GM11168 (cell line): ENCODE results near the gene KCNIP4.

ENCODE experiments used
- in situ Hi-C: fragments of 300-500 bp; cut with MboI; formaldehyde crosslinking; loops from one replicate; pipeline ENCODE4 v1.12.0; 2022; ENCODE audit warnings: low sequenced_read_pairs; ENCODE audit not compliant: unreplicated experiment

KCNIP4 gene

DNA sequence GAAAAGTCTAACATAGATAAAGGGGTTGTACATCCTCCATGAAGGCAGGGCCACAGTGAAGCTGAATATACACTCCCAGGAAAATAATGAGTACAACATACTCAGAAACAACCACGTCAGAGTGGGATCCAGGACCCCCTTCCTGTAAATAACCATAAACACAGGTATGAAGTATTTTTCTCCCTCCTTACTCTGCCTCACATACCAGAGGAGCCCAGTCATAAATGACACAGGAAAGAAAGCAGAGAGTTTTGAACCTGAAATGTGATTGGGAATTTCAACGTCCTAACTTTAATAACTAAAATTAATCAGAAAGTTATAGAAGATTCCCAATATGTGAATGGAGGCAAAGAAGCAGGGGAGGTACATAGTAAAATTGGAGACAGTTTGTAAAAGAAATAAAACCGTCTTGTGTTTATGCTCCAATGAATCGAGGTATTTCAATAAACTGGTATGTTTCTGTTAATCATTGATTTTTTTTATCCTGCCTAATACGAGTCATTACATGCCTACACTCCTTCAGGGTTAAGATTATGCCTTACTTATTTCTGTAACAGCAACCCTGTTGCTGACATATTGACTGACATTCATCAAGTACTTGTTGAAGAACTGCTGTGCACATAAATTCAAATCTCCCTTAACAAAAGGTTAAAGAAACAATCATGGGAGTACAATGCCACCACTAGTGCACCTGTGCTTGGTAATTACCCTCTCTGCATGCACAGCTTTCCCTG, 431.3 kb downstream of the KCNIP4 start:
- in situ Hi-C loops = loop anchor here (25.0 kb wide), 1 partner anchor 245 kb away; no protein-coding TSS in a partner anchor

DNA sequence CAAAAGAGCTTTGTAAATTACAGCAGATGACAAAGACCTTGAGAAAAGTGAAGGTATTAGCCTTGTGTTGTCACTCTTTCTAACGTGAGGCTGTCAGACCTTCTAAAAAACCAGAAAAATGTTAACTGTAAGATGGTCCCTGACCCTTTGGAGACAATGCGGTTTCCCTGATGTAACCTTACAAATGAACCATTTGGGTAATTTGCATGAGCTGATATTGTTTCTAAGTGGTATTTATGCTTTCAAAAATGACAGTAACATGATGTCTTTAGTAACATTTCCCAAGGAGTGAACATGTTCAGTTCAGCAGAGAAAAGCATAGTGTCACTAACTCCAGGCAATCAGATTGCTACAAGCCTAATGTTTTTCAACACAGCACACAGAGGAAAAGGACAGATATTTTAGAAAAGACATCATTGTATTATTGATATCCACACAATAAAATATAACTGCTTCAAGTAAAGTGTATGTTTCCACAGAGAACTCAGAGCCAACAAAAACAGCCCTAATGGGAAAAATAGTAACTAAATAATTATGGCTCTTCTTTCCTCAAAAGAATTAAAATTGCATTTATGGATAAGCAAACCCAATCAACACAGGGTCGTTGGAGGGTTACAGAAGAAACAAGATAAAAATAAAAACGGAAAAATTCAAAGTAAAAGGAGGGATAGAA, 434.4 kb downstream of the KCNIP4 start:
- in situ Hi-C loops = loop anchor here (25.0 kb wide), 1 partner anchor 248 kb away; no protein-coding TSS in a partner anchor

DNA sequence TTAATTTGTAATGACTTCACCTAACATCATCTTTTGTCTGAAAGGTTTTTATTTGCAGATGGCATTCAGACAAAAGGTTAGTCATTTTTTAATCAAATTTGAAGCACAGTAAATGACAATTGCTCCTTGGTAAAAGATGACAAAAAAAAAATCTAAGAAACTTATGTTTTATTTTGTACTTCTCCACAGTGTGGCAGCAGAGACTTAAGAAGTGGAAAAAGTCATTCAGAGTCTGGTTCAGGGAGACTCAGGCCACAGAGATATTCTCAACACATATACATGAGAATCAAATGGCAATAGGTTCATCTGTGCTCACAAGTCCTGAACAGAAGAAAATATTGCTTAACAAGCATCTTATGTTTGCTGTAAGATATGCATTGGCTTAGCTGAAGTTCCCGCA, 436.2 kb downstream of the KCNIP4 start:
- in situ Hi-C loops = loop anchor here (25.0 kb wide), 1 partner anchor 250 kb away; no protein-coding TSS in a partner anchor

DNA sequence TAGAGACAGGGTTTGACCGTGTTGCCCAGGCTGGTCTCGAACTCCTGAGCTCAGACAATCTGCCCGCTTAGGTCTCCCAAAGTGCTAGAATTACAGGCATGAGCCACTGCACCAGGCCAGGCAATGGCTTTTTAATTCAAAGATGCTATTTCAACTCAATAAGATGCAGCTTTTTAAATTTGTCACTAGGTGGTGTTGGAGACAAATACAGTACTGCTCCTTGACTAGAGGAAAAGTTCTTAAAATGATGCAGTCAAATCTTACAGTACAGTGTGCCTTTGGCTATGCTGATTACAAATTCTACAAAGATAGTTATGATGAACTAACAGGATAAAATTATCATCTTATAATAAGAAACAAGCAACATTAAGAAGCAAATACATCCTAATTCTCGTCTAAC, 441.1 kb downstream of the KCNIP4 start:
- in situ Hi-C loops = loop anchor here (25.0 kb wide), 1 partner anchor 255 kb away; no protein-coding TSS in a partner anchor

DNA sequence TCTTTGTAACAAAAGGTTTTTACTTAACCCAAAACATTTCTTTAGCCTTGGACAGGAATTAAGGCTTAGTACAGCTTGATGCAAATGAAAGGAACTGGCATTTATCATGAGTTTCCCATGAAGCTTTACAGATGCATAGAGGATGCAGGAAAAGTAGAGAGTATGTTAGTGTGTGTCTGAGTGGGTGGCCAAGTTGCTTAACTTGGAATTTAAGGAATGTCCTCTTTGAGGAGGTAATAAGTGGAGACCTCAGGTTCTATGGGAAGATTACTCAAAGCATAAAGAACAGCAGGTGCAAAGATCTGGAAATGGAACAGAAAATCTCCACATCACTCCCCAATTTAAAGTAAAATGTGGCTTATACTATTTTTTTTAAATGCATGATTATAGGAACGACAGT, 457.9 kb downstream of the KCNIP4 start:
- in situ Hi-C loops = no loop called here

DNA sequence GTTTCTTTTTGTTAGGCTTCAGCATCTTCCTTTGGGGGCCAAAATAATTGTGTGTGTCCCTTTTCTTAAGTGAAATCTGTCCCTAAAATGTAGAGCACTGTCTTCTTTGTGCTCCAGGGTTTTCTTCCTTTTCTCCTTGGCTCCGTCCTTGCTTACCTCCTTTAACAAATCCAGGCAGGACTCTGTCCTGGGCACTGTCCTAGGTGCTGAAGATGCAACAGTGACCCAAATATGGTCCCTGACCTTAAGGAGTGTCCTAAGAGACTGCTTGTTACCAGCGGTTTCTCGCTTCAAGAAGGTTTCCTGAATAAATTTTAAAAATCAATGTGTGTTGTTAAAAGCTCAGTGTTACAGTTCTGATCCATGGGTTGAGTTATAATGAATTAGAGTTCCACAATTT, 471.8 kb downstream of the KCNIP4 start:
- in situ Hi-C loops = no loop called here

DNA sequence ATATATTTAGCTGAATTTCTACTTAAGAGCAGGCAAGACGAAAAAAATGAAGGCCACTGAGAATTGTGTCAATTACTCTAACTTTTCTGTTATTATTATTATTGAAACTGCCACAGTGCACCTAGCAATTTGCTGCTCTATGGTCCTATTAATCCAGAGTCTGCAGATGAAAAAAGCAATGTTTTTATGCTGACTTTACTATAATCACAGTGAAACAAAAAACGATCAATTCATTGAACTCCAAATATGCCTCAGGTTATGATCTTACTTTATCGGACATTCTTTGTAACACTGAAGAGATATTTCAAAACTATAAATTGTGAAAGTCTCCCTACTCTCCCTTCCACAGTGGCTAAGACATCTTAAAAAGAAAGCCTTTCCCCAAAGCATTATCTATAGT, 474.4 kb downstream of the KCNIP4 start:
- in situ Hi-C loops = no loop called here

DNA sequence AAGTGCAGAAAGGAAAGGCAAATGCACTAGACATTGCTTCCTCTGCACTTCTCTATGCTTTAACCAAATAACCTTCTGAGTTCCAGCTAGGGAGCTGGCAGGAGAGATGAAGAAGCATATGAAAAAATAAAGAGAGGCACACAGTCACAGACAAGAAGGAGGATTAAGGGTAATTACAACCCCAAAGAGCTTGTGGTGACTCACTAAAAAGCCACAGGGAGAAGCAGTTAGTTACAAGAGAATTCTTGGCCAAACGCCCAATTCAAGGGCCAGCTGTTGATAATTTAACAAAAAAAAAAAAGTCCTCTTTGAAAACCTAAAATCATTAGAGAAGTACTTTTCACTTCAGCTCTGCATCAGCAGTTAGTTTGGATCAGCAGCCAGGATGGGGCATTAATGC, 478.0 kb downstream of the KCNIP4 start:
- in situ Hi-C loops = no loop called here

DNA sequence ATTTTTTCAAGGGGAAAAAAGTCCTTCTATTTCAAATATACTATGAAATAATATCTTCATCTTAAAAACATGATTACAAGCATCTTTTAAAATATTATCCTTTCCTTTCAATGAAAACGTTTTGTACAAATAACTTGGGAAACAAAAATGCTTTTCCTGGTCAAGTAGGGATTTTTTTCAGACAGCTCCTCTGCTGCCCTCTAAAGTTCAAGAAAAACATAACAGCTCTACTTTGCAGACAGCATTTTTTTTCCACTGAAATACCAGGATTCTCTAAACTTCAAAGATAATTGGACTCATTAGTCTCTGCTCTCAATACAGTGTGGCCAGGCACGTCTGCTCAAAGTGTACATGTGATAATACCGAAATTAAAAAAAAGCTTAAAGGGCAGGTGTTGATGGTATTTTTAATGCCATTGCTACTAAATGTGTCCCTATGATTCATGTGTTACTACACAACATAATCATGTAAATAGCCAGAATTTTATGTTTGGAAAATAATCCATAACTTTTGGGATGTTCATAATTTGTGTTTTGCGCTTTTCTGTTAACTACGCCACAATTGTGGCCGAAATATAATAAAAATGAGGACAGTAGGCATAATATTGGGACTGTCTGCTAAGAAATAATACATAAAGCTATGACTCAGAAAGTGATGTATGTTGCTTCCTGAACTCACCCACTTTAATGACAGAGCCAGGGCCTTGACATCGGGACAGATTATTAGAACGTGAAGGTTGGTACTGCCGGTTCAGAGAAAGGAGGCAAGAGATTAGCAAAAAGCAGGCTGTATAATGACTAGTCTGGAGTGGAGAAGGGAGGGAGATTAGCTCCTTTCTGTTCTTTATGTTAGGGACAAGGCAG, 478.9 kb downstream of the KCNIP4 start:
- in situ Hi-C loops = no loop called here

DNA sequence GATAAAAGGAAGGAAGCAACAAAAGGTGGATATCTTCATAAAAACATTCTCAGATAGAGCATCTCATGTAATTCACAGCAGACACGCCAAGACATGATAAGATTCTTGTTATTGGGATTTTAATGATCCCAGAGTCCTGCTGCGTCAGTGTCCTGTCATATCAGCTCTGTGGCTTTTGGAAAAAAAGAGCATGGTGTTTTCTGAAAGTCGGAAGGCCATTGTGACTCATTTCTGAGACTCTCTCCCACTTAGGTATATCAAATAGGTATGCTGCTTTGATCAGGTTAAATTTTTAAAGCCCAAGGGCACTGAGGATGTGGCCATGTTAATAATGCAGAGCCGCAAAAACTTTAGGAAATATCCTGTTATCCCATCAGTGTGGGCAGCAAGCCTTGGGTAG, 481.0 kb downstream of the KCNIP4 start:
- in situ Hi-C loops = no loop called here

DNA sequence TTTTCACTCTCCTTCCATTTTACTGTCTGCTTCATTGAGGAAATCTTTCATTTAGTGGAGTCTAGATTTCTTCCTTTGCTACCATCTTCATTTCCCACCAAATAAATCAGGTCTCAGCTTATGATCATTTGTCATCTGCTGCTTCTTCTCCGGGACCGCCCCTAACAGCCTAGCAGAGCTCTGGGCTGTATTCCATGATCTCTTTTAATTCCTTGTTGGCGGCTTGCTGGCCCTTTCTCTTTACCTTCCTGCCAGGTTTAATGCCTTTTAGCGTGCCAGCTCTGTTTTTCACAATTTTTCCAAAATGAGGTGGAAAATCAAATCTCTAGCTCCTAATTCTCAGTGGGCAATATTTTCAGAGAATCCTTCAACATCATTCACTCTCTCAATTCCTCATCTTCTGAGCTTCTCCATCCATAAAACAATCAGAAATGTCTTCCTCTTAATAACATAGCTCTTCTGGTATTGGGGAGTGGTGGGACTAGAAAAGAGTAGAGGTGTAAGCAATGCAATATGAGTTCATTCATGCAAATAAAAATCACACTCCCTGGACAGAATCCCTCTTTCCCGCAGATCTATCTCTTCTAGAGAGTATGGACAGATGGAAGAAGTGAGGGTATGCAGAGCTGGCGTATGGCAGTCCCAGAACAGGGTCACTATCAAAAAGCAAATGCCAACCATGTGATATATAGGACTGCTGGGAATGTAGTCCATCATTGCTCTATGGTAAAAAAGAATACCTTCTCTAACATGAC, 491.3 kb downstream of the KCNIP4 start:
- in situ Hi-C loops = no loop called here

DNA sequence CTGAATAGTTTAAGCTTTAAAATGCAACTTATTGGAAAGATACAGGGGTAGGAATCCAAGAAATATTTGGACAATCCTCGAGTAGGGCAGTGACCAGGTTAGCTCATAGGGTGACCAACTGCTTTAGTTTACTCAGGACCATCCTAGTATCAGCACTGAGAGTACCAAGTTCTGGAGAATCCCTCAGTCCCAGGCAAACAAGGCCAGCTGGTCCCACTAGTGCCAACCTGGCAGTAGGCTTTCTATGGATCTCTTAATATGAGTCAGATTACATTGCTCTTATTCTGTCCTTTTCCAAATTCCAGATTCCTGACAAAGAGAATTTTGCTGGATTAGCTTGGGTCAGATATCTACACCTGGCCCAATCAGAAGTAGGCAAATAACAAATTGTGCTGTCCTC, 493.7 kb downstream of the KCNIP4 start:
- in situ Hi-C loops = no loop called here

DNA sequence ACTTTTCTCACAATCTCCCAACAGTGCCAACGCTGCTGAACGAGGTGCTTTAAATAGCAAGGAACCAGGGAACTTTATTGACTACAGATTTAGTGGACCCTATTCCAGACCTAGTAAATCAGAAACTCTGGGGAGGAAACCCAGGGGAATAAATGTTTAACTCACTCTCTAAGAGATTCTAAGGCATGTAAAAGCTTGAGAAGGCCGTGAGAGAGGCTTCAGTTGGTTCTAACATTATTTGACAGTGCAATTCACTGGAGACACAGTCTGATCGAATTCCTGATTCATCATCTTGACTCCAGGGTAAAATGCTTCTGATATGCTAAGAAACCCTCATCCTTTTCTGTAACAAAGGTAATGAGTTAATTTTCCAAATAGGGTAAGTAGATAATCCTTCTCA, 494.4 kb downstream of the KCNIP4 start:
- in situ Hi-C loops = no loop called here

DNA sequence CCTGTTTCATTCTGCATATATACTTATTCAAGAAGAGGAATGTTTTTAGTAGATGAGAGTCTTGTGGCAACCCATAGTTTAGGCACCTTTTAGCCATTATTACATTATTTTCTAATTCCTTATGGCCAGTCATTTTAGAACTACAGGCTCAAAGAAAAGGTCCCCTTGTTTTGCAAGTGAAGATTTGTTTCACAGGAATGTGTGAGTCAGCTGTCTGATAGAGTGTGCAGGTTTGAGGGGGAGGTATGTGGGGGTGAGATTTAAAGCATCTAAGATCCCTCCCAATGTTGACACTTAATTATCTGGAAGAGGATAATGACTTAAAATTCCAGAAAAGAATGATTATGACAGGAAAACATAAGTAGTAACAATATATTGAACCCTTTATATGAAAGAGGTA, 495.6 kb downstream of the KCNIP4 start:
- in situ Hi-C loops = no loop called here

DNA sequence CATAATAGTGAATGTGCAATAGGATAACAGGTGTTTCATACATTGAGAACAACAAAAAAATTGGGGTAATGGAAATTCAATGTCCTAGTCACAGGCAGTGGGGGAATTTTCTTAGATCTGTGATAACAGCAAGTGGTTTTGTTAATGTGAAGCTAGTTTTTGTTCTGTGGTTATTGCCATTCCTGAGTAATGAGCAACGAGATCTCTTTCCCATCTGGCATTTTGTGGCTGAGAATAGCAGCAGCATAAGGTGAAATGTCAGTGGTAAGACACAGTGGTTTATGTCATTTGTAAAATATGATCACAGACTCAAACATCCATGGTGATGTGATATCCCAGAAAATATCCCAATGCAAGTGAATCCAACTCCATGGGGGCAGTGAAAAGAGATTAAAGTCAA, 497.5 kb downstream of the KCNIP4 start:
- in situ Hi-C loops = no loop called here

DNA sequence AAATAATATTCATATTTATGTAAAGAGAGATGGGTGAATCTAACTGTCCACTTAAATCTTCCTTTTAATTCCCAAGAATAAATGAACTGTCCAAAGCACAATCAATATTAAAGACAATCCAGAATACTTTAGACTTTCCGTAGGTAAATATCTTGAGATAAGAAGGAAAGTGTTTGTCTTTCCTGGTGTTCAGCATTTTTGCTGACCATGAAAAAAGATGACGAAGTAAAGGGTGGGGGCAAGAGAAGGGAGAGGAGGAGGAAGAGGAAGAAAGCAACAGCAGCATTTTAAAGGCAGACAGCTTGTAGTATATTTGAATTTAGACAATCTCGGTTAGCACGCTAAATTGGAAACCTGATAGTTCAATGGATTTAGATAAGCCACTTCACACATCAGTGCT, 498.2 kb downstream of the KCNIP4 start:
- in situ Hi-C loops = no loop called here

DNA sequence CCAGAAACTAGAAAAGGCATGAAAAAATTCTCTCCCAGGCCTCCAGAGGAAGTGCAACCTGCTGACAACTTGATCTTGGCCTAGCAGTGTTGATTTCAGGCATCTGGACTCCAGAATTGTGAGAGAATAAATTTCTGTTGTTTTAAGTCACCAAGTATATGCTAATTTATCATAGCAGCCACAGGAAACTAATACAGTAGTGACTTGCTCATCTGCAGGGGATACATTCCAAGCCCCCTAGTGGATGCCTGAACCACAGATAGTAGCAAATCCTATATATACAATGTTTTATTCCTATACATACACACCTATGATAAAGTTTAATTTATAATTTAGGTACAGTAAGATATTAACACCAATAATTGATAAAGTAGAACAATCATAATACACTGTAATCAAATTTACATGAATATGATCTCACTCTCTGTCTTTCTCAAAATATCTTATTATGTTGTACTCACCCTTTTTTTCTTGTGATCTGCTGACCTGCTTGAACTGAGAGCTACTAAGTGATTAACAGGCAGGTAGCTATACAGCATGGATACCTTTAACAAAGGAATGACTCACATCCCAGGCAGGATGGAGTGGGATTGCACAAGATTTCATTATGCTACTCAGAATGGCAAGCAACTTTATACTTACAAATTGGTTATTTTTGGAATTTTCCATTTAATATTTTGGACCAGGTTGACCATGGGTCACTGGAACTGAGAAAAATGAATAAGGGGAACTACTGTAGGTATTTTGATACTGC, 501.1 kb downstream of the KCNIP4 start:
- in situ Hi-C loops = no loop called here

DNA sequence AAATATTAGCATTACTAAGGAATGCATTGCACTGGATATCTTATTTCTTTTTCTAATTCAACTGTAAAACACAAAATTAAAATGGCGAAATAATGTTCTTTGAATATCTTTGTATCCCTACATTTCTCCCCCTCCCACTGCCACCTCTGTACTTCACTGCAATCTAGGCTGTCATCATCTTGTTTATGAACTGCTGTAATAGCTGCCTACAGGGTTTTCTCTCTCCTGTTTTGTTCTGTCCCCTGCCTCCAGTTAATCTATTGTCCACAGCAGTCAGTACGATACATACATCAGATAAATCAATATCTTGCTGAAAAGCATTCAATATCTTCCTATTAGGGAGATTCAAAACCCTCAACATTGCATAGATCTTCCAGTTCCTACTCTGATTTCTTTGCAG, 528.4 kb downstream of the KCNIP4 start:
- in situ Hi-C loops = no loop called here

DNA sequence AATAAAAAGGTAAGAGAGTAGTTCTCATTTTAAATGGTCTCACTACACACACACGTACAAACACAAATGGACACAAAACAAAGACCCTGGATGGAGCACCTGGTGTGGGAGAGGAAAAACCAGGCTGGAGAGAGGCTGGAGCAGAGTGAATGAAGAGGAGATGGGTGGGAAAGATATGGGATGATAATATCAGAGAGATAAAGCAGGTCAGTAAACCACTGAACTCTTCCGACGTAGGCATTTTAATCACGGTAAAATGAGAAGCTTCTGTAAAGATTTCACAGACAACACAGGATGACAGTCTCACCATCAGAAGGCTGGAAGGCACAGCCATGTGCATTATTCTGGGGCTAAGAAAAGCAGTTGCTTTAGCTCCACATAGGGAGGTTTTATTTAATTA, 532.8 kb downstream of the KCNIP4 start:
- in situ Hi-C loops = no loop called here
